Measurements from ENCODE around the gene CLCA2.
A peak's percentile ranks its signal among the peaks of the same experiment; 100 is the strongest.

The CLCA2 gene, protein sequence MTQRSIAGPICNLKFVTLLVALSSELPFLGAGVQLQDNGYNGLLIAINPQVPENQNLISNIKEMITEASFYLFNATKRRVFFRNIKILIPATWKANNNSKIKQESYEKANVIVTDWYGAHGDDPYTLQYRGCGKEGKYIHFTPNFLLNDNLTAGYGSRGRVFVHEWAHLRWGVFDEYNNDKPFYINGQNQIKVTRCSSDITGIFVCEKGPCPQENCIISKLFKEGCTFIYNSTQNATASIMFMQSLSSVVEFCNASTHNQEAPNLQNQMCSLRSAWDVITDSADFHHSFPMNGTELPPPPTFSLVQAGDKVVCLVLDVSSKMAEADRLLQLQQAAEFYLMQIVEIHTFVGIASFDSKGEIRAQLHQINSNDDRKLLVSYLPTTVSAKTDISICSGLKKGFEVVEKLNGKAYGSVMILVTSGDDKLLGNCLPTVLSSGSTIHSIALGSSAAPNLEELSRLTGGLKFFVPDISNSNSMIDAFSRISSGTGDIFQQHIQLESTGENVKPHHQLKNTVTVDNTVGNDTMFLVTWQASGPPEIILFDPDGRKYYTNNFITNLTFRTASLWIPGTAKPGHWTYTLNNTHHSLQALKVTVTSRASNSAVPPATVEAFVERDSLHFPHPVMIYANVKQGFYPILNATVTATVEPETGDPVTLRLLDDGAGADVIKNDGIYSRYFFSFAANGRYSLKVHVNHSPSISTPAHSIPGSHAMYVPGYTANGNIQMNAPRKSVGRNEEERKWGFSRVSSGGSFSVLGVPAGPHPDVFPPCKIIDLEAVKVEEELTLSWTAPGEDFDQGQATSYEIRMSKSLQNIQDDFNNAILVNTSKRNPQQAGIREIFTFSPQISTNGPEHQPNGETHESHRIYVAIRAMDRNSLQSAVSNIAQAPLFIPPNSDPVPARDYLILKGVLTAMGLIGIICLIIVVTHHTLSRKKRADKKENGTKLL

DNA sequence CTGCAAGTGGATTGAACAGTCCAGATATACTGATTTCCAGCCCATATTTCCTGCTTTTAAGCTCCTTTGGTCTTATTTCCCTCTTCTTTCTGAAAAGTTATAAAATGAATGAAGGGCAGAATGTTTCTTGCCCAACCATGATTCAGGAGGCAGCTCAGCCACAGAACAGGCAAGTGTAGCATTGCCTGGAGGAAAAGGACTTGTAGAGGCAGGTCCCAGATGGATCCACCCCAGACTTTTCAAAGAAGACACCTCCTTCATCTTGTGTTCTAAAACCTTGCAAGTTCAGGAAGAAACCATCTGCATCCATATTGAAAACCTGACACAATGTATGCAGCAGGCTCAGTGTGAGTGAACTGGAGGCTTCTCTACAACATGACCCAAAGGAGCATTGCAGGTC is at the start of gene CLCA2:
Gene CLCA2, plus strand, starts transcription at position 299 of the 400 bp plus-strand sequence. Its CDS starts 77 bp downstream, at position 376.
- Histone ChIP-seq H3K9me3 (ENCODE audit: control insufficient read depth, insufficient read depth, low read length) (no peaks in the 10 kb centered on the region), H3K36me3 (ENCODE audit: control insufficient read depth, insufficient read depth, low read length) (no peaks in the 10 kb centered on the region), H3K27me3 (ENCODE audit: control insufficient read depth, insufficient read depth, low read length) (no peaks in the 10 kb centered on the region), H3K4me1 (ENCODE audit: control insufficient read depth, insufficient read depth, low read length) (no peaks in the 10 kb centered on the region), H3K27ac (ENCODE audit: low read length) (no peak within 1 kb of the TSS), H3K4me3 (ENCODE audit: low read length) (no peak within 1 kb of the TSS)
- no peak for DNase-seq (ENCODE audit: low read depth, low spot score)

DNA sequence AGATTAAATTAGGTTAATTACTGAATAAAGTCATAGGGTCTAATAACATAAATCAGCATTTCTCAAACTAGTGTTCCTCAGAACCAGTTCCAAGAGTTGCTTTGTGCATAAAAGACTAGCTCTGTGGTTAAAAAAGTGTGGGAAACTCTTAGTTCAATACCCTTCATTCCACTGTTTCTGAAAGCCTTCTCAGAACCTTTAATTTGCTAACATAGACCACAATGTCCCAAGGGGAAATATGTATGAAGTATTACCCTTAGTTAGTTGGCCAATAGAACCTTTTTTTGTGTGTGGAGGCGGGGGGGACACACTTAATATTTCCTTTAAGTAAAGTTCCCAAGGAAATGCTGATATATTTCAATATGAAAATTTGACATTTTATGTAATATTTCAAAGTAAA is 48.3 kb upstream of the CLCA2 start:
- Histone ChIP-seq H3K27me3 (ENCODE audit: control insufficient read depth, insufficient read depth, low read length) (no peaks in the 10 kb centered on the region), H3K27ac (ENCODE audit: low read length) (no peak overlapping the region), H3K36me3 (ENCODE audit: control insufficient read depth, insufficient read depth, low read length) (no peaks in the 10 kb centered on the region), H3K4me1 (ENCODE audit: control insufficient read depth, insufficient read depth, low read length) (no peaks in the 10 kb centered on the region), H3K9me3 (ENCODE audit: control insufficient read depth, insufficient read depth, low read length) (no peaks in the 10 kb centered on the region), H3K4me3 (ENCODE audit: low read length) (no peak overlapping the region)
- WGBS (ENCODE audit: insufficient coverage, insufficient read length) = no CpG with 5 or more reads among the region's 1 CpG
- DNase-seq (ENCODE audit: low read depth, low spot score) = no peak

DNA sequence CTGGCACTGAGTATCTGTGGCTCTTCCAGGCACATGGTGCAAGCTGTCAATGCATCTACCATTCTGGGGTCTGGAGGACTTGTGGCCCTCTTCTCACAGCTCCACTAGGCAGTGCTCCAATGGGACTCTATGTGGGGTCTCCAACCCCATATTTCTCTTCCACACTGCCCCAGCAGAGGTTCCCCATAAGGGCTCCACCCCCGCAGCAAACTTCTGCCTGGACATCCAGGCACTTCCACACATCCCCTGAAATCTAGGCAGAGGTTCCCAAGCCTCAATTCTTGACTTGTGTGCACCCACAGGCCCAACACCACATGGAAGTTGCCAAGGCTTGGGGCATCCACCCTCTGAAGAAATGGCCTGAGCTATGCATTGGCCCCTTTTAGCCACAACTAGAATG is 46.6 kb upstream of the CLCA2 start:
- no peak overlapping the region for H3K4me3 ChIP-seq (ENCODE audit: low read length)
- no peaks in the 10 kb centered on the region for H3K36me3 ChIP-seq (ENCODE audit: control insufficient read depth, insufficient read depth, low read length)
- H3K27me3 ChIP-seq (ENCODE audit: control insufficient read depth, insufficient read depth, low read length) = no peaks in the 10 kb centered on the region
- no peak overlapping the region for H3K27ac ChIP-seq (ENCODE audit: low read length)
- H3K4me1 ChIP-seq (ENCODE audit: control insufficient read depth, insufficient read depth, low read length) = no peaks in the 10 kb centered on the region
- no CpG with 5 or more reads among the region's 1 CpG for WGBS (ENCODE audit: insufficient coverage, insufficient read length)
- DNase-seq (ENCODE audit: low read depth, low spot score) = no peak
- no peaks in the 10 kb centered on the region for H3K9me3 ChIP-seq (ENCODE audit: control insufficient read depth, insufficient read depth, low read length)

DNA sequence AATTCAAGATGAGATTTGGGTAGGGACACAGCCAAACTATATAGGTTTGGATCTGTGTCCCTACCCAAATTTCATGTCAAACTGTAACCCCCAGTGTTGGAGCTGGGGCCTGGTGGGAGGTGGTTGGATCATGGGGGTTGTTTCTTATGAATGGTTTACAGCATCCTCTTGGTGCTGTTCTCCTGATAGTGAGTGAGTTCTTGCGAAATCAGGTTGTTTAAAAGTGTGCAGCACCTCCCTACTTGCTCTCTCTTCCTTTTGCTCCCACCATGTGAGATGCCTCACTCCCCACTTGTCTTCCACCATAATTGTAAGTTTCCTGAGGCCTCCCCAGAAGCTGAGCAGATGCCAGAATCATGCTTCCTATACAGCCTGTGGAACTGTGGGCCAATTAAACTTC is 45.2 kb upstream of the CLCA2 start:
- no peak overlapping the region for H3K27ac ChIP-seq (ENCODE audit: low read length)
- no CpG with 5 or more reads among the region's 1 CpG for WGBS (ENCODE audit: insufficient coverage, insufficient read length)
- no peaks in the 10 kb centered on the region for H3K4me1 ChIP-seq (ENCODE audit: control insufficient read depth, insufficient read depth, low read length)
- no peaks in the 10 kb centered on the region for H3K27me3 ChIP-seq (ENCODE audit: control insufficient read depth, insufficient read depth, low read length)
- DNase-seq (ENCODE audit: low read depth, low spot score) = no peak
- no peaks in the 10 kb centered on the region for H3K9me3 ChIP-seq (ENCODE audit: control insufficient read depth, insufficient read depth, low read length)
- H3K36me3 ChIP-seq (ENCODE audit: control insufficient read depth, insufficient read depth, low read length) = no peaks in the 10 kb centered on the region
- no peak overlapping the region for H3K4me3 ChIP-seq (ENCODE audit: low read length)

DNA sequence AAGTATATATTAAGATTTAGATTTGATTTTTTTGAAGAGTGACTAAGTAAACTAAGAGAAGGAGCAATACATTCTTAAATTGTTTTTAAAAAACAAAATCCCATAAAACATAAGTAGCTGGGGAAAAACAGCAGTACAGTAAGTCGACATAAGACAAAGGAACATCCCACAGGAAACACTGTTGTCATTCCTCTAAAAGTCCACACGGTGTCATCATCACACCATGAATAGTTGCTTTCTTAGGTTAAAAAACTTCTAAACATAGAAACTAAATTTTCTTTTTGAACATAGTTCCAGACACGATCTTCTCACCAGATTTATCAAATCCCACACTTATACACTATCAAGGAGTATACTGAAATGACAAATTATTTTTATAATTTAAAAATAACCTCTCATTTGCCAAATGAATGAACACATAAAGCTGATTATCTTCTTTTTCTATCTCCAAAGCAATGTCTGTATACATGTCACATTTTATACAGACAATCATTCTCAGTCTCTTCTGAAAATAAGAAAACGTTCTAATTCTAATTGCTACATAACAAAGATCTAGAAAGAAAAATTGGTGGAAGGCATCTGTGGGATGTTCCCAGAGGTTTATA is 43.6 kb upstream of the CLCA2 start:
- DNase-seq (ENCODE audit: low read depth, low spot score) = peak; percentile 16
- Histone ChIP-seq H3K4me3 (ENCODE audit: low read length) (no peak overlapping the region), H3K27ac (ENCODE audit: low read length) (no peak overlapping the region), H3K9me3 (ENCODE audit: control insufficient read depth, insufficient read depth, low read length) (no peaks in the 10 kb centered on the region), H3K36me3 (ENCODE audit: control insufficient read depth, insufficient read depth, low read length) (no peaks in the 10 kb centered on the region), H3K4me1 (ENCODE audit: control insufficient read depth, insufficient read depth, low read length) (no peaks in the 10 kb centered on the region), H3K27me3 (ENCODE audit: control insufficient read depth, insufficient read depth, low read length) (no peaks in the 10 kb centered on the region)
- WGBS (ENCODE audit: insufficient coverage, insufficient read length) = no CpG with 5 or more reads among the region's 4 CpGs

DNA sequence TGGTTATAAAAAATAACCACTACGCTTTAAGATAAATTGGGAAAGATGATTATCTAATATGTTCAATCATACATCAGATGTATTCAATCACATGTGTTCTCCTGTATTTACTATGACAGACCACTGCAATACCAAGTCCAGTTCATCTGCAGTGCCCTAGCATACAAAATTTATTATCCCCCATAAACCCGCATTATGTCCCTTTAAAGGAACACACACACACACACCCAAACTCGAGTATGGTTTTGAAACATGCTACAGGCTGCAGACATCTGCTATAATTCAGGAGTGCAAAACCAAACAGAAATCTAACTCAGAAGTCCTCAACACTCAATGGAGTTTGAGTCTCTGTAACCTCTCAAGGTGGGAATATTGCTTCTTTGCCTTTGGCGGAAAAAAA is 42.7 kb upstream of the CLCA2 start:
- H3K36me3 ChIP-seq (ENCODE audit: control insufficient read depth, insufficient read depth, low read length) = no peaks in the 10 kb centered on the region
- no peaks in the 10 kb centered on the region for H3K4me1 ChIP-seq (ENCODE audit: control insufficient read depth, insufficient read depth, low read length)
- no peaks in the 10 kb centered on the region for H3K27me3 ChIP-seq (ENCODE audit: control insufficient read depth, insufficient read depth, low read length)
- WGBS (ENCODE audit: insufficient coverage, insufficient read length) = no CpG with 5 or more reads among the region's 4 CpGs
- no peak overlapping the region for H3K4me3 ChIP-seq (ENCODE audit: low read length)
- no peak for DNase-seq (ENCODE audit: low read depth, low spot score)
- H3K27ac ChIP-seq (ENCODE audit: low read length) = no peak overlapping the region
- no peaks in the 10 kb centered on the region for H3K9me3 ChIP-seq (ENCODE audit: control insufficient read depth, insufficient read depth, low read length)

DNA sequence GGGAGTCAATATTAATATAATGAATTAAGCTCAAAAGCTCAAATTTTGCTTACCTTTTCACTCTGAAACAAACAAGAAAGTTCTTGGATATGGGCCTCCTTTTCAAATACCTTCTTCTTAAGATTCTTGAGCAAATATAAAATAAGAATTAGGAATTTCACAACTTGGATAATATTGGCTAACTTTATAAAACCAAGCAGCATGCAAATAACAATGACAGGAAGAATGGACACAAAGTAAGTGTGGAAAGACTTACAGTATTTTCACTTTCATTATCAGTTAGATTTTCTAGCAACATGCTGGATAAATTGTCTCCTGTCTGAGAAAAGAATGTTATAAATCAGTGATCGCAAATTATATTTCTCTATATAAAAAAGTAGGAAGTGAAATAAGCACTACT is 41.1 kb upstream of the CLCA2 start:
- Histone ChIP-seq H3K27me3 (ENCODE audit: control insufficient read depth, insufficient read depth, low read length) (no peaks in the 10 kb centered on the region), H3K4me1 (ENCODE audit: control insufficient read depth, insufficient read depth, low read length) (no peaks in the 10 kb centered on the region), H3K4me3 (ENCODE audit: low read length) (no peak overlapping the region), H3K36me3 (ENCODE audit: control insufficient read depth, insufficient read depth, low read length) (no peaks in the 10 kb centered on the region), H3K9me3 (ENCODE audit: control insufficient read depth, insufficient read depth, low read length) (no peaks in the 10 kb centered on the region), H3K27ac (ENCODE audit: low read length) (no peak overlapping the region)
- WGBS (ENCODE audit: insufficient coverage, insufficient read length) = no CpG with 5 or more reads among the region's 1 CpG
- DNase-seq (ENCODE audit: low read depth, low spot score) = no peak

DNA sequence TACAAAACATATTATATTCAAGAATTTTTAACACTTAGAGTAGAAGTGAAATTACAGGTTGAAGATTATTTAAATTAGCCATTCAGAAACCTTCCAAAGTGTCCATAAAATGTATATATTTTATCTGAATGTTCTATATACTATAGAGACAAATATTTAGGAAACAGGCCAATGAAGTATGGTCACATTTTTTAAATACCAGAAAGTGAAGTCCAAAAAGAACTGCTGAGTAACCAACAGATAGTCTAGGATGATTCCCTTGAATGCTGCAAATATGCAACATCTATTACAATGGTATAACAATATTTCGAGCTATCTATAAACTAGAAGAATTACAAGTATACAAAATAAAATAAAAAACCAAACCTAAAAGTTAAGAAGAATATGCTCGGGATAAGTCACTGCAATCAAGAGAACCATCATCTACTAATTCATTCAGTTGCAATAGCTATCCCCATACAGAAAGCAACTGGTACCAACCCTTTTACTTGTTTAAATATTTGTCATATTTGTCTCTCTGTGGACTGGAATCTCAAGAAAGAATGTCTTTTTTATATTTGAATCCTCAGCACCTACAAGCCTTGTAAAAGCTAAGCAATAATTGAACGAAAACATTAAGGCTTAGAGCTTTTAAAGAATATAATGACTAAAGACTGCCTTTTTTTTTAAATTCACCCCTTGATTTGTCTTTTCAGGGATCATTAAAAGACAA is 35.9 kb upstream of the CLCA2 start:
- no peak overlapping the region for H3K27ac ChIP-seq (ENCODE audit: low read length)
- no peaks in the 10 kb centered on the region for H3K9me3 ChIP-seq (ENCODE audit: control insufficient read depth, insufficient read depth, low read length)
- H3K4me3 ChIP-seq (ENCODE audit: low read length) = no peak overlapping the region
- H3K36me3 ChIP-seq (ENCODE audit: control insufficient read depth, insufficient read depth, low read length) = no peaks in the 10 kb centered on the region
- DNase-seq (ENCODE audit: low read depth, low spot score) = no peak
- WGBS (ENCODE audit: insufficient coverage, insufficient read length) = no CpG with 5 or more reads among the region's 3 CpGs
- no peaks in the 10 kb centered on the region for H3K27me3 ChIP-seq (ENCODE audit: control insufficient read depth, insufficient read depth, low read length)
- no peaks in the 10 kb centered on the region for H3K4me1 ChIP-seq (ENCODE audit: control insufficient read depth, insufficient read depth, low read length)

DNA sequence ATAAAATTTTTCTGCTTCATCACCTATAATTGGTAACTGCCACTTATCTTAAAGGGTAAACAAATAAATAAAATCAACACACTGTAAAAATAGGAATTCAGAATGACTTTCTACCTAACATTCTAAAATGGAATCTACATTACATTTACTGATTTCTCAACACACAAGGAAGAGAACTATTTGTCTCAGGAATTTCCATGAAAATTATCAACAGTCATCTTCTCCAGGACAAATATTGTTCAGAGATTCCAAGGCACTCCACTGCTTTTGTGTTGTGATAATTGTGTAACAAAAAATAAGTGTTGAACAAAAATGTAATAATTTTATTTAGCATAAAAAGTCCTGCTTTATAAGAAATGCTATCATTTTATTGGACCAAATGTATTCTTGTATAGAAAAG is 35.2 kb upstream of the CLCA2 start:
- DNase-seq (ENCODE audit: low read depth, low spot score) = no peak
- Histone ChIP-seq H3K4me1 (ENCODE audit: control insufficient read depth, insufficient read depth, low read length) (no peaks in the 10 kb centered on the region), H3K4me3 (ENCODE audit: low read length) (no peak overlapping the region), H3K36me3 (ENCODE audit: control insufficient read depth, insufficient read depth, low read length) (no peaks in the 10 kb centered on the region), H3K9me3 (ENCODE audit: control insufficient read depth, insufficient read depth, low read length) (no peaks in the 10 kb centered on the region), H3K27me3 (ENCODE audit: control insufficient read depth, insufficient read depth, low read length) (no peaks in the 10 kb centered on the region), H3K27ac (ENCODE audit: low read length) (no peak overlapping the region)

DNA sequence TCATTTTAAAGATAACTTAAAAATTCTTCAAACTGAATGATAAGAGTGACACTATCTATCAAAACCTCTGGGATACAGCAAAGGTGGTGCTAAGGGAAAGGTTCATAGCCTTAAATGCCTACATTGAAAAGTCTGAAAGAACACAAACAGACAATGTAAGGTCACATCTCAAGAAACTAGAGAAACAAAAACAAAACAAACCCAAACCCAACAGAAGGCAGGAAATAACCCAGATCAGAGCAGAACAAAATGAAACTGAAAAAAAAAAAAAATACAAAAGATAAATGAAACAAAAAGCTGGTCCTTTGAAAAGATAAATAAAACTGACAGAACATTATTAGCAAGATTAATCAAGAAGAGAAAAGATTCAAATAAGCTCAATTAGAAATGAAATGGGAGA is 34.7 kb upstream of the CLCA2 start:
- Histone ChIP-seq H3K4me1 (ENCODE audit: control insufficient read depth, insufficient read depth, low read length) (no peaks in the 10 kb centered on the region), H3K27ac (ENCODE audit: low read length) (no peak overlapping the region), H3K9me3 (ENCODE audit: control insufficient read depth, insufficient read depth, low read length) (no peaks in the 10 kb centered on the region), H3K4me3 (ENCODE audit: low read length) (no peak overlapping the region), H3K27me3 (ENCODE audit: control insufficient read depth, insufficient read depth, low read length) (no peaks in the 10 kb centered on the region), H3K36me3 (ENCODE audit: control insufficient read depth, insufficient read depth, low read length) (no peaks in the 10 kb centered on the region)
- no peak for DNase-seq (ENCODE audit: low read depth, low spot score)

Measured in iPS DF 6.9 (cell line).